ENCODE data around the gene DNHD1.

The DNHD1 gene

GRCh38 chr11:6611092-6611962, 114.2 kb downstream of the DNHD1 start:
- TF ChIP-seq CTCF (conservative IDR thresholded peaks at IDR 0.05; ENCODE audit: low read length): no peak
- no peak for TF ChIP-seq EZH2phosphoT487 (IDR thresholded peaks at IDR 0.05; ENCODE audit: borderline replicate concordance)
- Histone ChIP-seq H2AFZ (ENCODE audit: low read length) (no peak overlapping the region), H3K9me3 (ENCODE audit: insufficient read depth, low read depth, low read length) (no peaks in the 10 kb centered on the region), H3K36me3 (ENCODE audit: insufficient read depth, low read length) (peaks cover 34% of the 10 kb centered on the region; the same call in 1 of the 2 replicates), H3K4me2 (ENCODE audit: low read depth, low read length, poor library complexity, severe bottlenecking) (peak overlapping the region; percentile 96), H3K79me2 (ENCODE audit: insufficient read depth, low read length) (peaks cover 55% of the 10 kb centered on the region), H3K9me2 (replicated peaks; ENCODE audit: low read depth, low read length) (no peaks in the 10 kb centered on the region), H3K4me1 (ENCODE audit: insufficient read depth, low read length, poor library complexity, severe bottlenecking) (peaks cover 40% of the 10 kb centered on the region), H3K9ac (ENCODE audit: low read depth, low read length, poor library complexity, severe bottlenecking) (peak overlapping the region; percentile 79), H3F3A (ENCODE audit: low read depth) (peaks cover 7% of the 10 kb centered on the region; the same call in 1 of the 2 replicates), H4K20me1 (ENCODE audit: insufficient read depth, low read length, poor library complexity, severe bottlenecking) (peaks cover 16% of the 10 kb centered on the region), H3K4me3 (ENCODE audit: low read length, poor library complexity, severe bottlenecking) (peak overlapping the region; percentile 80), H3K27me3 (ENCODE audit: insufficient read depth, low read length, poor library complexity, severe bottlenecking) (no peaks in the 10 kb centered on the region)

- H4K20me1 ChIP-seq (ENCODE audit: insufficient read depth, low read length, poor library complexity, severe bottlenecking): peaks cover 16% of the 10 kb centered on the region
- peak overlapping the region; percentile 79 for H3K9ac ChIP-seq (ENCODE audit: low read depth, low read length, poor library complexity, severe bottlenecking)
- H3F3A ChIP-seq (ENCODE audit: low read depth): peaks cover 6% of the 10 kb centered on the region; the same call in 1 of the 2 replicates
- H3K4me2 ChIP-seq (ENCODE audit: low read depth, low read length, poor library complexity, severe bottlenecking): peak overlapping the region; percentile 96
- no peak overlapping the region for H2AFZ ChIP-seq (ENCODE audit: low read length)
- no peak for TF ChIP-seq CTCF (conservative IDR thresholded peaks at IDR 0.05; ENCODE audit: low read length)
- no peak for TF ChIP-seq EZH2phosphoT487 (IDR thresholded peaks at IDR 0.05; ENCODE audit: borderline replicate concordance)
- peaks cover 36% of the 10 kb centered on the region for H3K4me1 ChIP-seq (ENCODE audit: insufficient read depth, low read length, poor library complexity, severe bottlenecking)
- H3K4me3 ChIP-seq (ENCODE audit: low read length, poor library complexity, severe bottlenecking): peak overlapping the region; percentile 80
- H3K79me2 ChIP-seq (ENCODE audit: insufficient read depth, low read length): peaks cover 50% of the 10 kb centered on the region
- no peaks in the 10 kb centered on the region for H3K27me3 ChIP-seq (ENCODE audit: insufficient read depth, low read length, poor library complexity, severe bottlenecking)
- no peaks in the 10 kb centered on the region for H3K9me2 ChIP-seq (replicated peaks; ENCODE audit: low read depth, low read length)
- no peaks in the 10 kb centered on the region for H3K9me3 ChIP-seq (ENCODE audit: insufficient read depth, low read depth, low read length)
- peaks cover 34% of the 10 kb centered on the region; the same call in 1 of the 2 replicates for H3K36me3 ChIP-seq (ENCODE audit: insufficient read depth, low read length)
Measured at GRCh38 chr11:6611963-6612212, 114.8 kb downstream of the DNHD1 start.

- peak within 1 kb of the TSS; percentile 90 for H3K9ac ChIP-seq (ENCODE audit: low read depth, low read length, poor library complexity, severe bottlenecking)
- no peaks in the 10 kb centered on the region for H3K9me3 ChIP-seq (ENCODE audit: insufficient read depth, low read depth, low read length)
- peaks cover 32% of the 10 kb centered on the region for H3K4me1 ChIP-seq (ENCODE audit: insufficient read depth, low read length, poor library complexity, severe bottlenecking)
- H3K36me3 ChIP-seq (ENCODE audit: insufficient read depth, low read length): peaks cover 34% of the 10 kb centered on the region; the same call in 1 of the 2 replicates
- H3K9me2 ChIP-seq (replicated peaks; ENCODE audit: low read depth, low read length): no peaks in the 10 kb centered on the region
- H3K4me2 ChIP-seq (ENCODE audit: low read depth, low read length, poor library complexity, severe bottlenecking): peak within 1 kb of the TSS; percentile 96
- peak within 1 kb of the TSS; percentile 88 for H2AFZ ChIP-seq (ENCODE audit: low read length)
- peak within 1 kb of the TSS; percentile 80 for H3K4me3 ChIP-seq (ENCODE audit: low read length, poor library complexity, severe bottlenecking)
- no peaks in the 10 kb centered on the region for H3K27me3 ChIP-seq (ENCODE audit: insufficient read depth, low read length, poor library complexity, severe bottlenecking)
- peaks cover 12% of the 10 kb centered on the region for H4K20me1 ChIP-seq (ENCODE audit: insufficient read depth, low read length, poor library complexity, severe bottlenecking)
- no peak for TF ChIP-seq EZH2phosphoT487 (IDR thresholded peaks at IDR 0.05; ENCODE audit: borderline replicate concordance)
- TF ChIP-seq CTCF (conservative IDR thresholded peaks at IDR 0.05; ENCODE audit: low read length): peak; percentile 76
- H3F3A ChIP-seq (ENCODE audit: low read depth): peaks cover 3% of the 10 kb centered on the region; the same call in 1 of the 2 replicates
- H3K79me2 ChIP-seq (ENCODE audit: insufficient read depth, low read length): peaks cover 44% of the 10 kb centered on the region
Measured at GRCh38 chr11:6612213-6613041, 115.3 kb downstream of the DNHD1 start, which contains the start of gene TAF10. TSS of gene TAF10 (minus strand) at chr11:6612216. CDS start at chr11:6612189, 27 bp downstream.

Data from Loucy (cell line).